Head of caudate nucleus (tissue), 42 donors: ENCODE measurements around the gene C3orf33.
"Not testable (repeated sequence)": the region's sequence is repeated elsewhere in the genome, so short reads cannot be mapped to it uniquely, and the experiment has no call there.

Experiments used
- DNase-seq, 42 donors: peaks; one replicate each; pipeline versions ENCODE4 v3.0.0 to v3.0.0-alpha.2; 2020 to 2021; ENCODE audit warnings: mixed read lengths in 7 of 42
- intact Hi-C: fragments of 100-400 bp; cut with DNase I; formaldehyde crosslinking; loops from one replicate; pipeline ENCODE4 v1.15.0; 2022

C3orf33 gene, protein sequence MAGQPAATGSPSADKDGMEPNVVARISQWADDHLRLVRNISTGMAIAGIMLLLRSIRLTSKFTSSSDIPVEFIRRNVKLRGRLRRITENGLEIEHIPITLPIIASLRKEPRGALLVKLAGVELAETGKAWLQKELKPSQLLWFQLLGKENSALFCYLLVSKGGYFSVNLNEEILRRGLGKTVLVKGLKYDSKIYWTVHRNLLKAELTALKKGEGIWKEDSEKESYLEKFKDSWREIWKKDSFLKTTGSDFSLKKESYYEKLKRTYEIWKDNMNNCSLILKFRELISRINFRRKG

DNA sequence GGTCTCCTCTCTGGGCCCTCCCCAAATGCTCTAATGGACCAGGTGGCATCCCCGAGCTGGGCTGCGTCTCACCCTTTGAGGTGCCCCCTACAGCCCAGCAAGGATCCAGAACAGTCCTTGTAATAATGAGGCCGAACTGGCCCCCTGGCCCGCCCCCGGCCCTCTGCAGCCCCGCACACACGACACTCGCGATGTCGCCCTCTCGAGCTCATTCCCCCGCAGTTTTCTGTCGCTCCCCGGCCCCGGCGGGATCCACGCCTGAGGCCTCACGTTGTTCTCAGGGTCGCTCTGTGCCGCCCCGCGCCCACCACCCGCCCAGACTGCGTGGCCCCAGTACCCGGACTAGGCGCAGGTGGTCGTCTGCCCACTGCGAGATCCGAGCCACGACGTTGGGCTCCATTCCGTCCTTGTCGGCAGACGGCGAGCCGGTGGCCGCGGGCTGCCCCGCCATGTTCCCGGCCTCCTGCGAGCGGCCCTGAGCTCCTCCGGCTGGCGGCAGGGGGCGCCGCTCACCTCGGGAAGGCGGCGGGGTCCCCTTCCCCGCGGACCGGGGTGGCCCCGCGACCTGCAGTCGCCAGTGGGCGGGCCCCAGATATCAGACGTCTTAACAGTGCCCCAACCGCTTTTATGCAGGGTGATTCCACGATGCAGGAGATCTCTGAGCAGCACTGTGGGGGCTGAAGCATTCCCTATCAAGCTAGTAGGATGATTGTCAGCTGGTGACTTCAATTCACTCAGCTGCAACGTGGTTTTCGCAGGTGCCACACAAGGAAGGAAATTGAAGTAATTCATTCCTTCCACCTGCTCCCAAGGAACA is at the start of gene C3orf33:
Gene C3orf33 (minus strand): TSS at position 477 of the 817 bp plus-strand sequence. CDS start 26 bp downstream, at position 451.
- DNase-seq, result peak; percentile 24 to 89 (median 78)
- intact Hi-C loops, result loop anchor here (5.0 kb wide), 1 partner anchor 46 kb away; the partner anchor contains the start of gene SLC33A1

DNA sequence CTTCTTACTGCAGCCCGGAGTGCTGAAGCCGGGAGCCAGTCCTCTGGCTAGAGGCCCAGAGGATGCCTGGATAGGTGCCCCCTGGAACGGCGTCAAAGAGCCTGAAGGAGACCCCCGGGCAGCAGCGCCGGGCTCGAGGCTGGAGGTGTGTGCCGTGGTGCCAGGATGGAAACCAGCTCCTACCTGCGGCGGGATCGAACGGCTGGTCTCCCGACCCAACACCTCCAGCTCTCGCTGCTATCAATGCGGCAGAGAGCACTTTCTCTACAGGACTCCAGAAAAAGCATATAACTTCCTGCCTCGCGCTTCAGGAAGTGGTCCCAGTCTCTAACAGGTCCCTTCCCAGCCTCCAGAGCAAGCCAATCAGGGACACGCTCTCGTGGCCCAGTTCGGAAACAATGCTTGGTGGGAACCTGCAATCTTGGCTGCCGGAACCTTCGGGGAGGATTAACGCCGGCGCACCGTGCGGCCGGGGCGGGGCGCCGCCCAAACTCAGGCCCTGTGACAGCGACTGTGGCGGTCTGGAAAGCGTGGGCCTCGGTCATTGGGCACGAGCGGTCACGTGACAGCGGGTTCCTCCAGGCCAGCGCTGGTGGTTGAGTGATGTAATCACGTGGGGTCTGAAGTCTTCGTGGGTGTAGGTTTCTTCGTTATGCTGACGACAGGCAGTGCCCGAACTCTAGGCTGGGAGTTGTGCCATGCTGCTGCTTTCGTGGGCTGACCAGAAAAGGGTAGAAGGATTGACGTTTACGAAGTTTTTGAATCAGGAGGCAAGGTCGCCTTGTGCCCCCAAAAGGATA is 48.3 kb upstream of the C3orf33 start, which contains the start of gene SLC33A1:
Gene SLC33A1 (minus strand): TSS at position 287 of the 800 bp plus-strand sequence. CDS start 430 bp downstream, outside the sequence.
- DNase-seq, result peak; percentile 98 to 100 (median 100)
- intact Hi-C loops, result loop anchor here (2.0 to 5.0 kb wide), 2 partner anchors 16 to 47 kb away; partner anchors contain the start of genes C3orf33 and GMPS

DNA sequence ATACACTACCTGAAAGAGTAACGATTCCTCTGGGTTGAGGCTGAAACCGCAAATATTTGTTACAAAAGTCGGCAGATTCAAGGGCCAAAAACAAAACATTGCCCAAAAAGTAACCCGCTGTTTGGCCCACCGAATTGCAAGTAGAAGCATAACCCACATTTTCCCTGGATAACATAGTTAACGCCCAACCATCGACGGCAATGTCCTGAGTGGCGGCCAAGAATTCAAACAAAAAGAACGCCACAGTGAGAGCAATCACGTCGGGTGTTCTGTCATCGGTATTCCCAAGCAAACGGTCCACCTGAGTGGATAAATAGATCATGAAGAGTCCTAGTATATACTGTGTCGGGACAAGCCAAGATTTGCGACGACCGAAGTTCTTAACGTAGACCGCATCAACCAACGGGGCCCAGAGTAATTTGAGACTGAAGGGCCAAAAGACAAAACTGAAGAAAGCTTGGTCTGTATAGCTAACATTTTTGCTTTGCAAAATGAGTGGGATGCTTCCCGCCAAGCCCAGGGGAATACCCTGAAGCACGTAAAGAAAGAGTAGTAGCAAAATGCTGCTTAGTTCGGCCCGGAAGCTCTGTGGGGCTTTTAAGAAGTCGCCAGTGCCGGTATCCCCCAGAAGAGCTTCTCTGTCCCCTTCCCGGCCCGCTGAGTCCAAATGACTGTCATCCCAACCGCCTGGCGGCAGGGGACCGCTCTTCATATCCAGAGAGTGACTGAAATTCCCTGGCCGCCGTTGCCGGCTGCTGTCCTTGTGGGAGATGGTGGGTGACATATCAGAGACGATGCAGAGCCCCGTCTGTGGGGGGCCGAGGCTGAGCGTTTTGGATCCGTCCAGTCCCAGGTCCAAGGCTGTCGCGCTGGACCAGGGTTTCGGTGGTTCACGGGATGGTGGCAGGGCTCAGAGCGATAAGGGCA is 47.4 kb upstream of the C3orf33 start:
- DNase-seq, result peak in 14 of 42 donors; percentile 7 to 48 (median 26)
- intact Hi-C loops, result loop anchor here (2.0 to 5.0 kb wide), 2 partner anchors 17 to 46 kb away; partner anchors contain the start of genes C3orf33 and GMPS

DNA sequence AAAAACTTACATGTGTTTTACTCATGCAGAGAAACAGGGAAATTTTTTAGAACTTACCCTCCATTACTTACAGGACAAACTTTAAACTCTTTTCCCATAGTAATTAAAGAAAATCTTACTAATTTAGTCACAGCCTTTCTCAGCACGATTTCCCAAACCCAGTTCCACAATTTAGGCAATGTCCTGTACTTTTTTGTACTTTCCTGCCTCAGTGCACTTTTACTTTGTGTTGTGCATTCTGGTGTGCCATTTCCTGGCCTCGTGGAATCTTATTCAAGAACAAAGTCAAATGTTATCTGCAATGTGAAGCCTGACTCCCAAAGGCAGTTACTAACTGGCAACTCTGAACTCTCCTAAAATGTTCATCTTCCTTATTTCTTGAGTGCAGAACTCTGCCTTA is 46.3 kb upstream of the C3orf33 start:
- no peak for DNase-seq
- intact Hi-C loops, result loop anchor here (5.0 kb wide), 1 partner anchor 45 kb away; the partner anchor contains the start of gene C3orf33

DNA sequence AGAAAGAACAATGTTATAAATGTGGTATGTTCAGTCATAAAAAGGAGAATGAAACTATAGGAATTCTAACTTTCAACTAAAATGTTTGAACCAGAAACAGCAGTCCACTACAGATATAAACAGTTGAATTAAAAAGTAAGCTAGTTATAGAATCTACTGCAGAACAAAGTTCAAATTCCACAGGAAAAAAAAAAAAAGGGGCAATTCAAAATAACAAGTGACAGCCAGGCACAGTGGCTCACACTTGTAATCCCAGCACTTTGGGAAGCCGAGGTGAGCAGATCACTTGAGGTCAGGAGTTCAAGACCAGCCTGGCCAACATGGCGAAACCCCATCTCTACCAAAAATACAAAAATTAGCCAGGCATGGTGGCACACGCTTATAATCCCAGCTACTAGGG is 43.3 kb upstream of the C3orf33 start:
- intact Hi-C loops, DNase-seq: not testable (repeated sequence)

DNA sequence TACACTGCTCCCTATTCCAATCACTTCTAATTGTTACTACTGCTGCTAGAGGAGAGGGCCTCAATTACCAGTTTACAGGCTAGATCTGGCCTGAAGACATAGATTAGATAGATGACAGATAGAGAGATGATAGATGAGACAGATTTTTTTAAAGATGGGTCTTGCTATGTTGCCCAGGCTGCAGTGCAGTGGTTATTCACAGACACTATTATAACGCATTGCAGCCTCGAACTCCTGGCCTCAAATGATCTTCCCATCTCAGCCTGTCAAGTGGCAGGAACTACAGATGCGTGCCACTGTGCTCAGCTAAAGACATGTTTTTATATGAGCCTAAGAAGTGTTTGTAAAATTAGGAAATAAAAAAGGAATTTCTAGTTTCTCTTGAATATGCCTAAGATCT is 41.9 kb upstream of the C3orf33 start:
- no peak for DNase-seq
- intact Hi-C loops, result no loop called here

DNA sequence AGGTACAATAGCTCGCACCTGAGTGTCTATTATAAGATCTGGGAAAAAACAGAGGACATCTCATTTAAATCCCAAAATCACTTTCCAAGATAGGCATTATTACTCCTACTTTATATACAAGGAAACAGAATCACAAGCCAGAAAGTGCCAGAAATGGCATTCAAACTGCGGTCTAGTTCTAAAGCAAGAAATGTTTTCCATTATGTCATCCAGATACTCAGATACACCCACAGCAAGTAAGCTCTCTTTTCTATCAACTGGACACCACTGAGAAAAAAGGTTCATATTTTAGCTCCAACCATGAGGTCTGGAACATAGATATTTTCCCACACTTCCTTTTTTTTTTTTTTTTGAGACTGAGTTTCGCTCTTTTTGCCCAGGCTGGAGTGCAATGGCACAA is 40.0 kb upstream of the C3orf33 start:
- intact Hi-C loops, result no loop called here
- no peak for DNase-seq

DNA sequence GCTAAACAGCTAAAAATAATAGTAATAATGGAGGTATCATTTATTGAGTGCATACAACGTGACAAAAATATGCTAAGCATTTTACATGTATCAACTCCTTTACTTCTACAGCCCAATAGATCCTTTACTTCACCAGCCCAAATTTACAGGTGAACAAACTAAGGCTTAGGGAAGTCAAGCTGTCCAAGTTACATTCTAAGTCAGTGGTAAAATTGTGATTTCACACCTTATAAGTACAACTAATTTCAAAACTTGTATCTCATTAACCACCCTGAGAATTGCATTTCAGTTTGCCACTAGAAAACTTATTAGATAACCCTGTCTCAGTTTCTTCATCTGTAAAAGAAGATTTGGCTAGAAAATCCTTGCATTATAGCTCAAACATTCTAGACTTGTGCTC is 37.5 kb upstream of the C3orf33 start:
- DNase-seq, result no peak
- intact Hi-C loops, result no loop called here

DNA sequence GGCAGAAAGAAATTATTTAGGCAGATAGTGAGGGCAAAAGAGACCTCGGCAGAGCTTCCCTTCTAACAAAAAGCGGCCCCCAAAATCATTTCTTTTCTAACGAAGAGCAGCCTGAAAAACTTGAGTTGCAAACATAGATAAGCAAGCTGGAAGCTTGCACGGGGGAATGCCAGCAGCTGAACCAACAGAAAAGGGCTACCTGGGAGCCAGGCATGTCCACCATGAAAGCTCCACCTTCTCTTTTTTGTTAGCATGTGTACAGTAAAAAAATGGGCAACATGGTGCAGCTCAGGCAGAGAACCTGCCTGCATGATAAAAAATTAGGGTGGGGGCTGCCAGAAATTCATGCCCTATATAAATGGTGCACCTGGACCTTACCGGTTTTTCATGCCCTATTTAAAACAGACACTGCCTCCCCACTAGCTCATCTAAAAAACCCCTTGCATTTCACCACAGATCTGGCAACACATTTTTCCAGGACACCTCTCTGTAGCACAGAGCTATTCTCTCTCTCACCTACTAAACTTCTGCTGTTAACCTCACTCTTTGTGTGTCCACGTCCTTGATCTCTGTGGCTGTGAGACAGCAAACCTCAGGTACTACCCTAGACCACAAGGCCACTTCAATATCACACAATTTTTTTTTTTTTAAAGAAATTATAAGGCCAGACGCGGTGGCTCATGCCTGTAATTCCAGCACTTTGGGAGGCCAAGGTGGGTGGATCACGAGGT is 29.4 kb upstream of the C3orf33 start:
- intact Hi-C loops, result no loop called here
- DNase-seq, result no peak

DNA sequence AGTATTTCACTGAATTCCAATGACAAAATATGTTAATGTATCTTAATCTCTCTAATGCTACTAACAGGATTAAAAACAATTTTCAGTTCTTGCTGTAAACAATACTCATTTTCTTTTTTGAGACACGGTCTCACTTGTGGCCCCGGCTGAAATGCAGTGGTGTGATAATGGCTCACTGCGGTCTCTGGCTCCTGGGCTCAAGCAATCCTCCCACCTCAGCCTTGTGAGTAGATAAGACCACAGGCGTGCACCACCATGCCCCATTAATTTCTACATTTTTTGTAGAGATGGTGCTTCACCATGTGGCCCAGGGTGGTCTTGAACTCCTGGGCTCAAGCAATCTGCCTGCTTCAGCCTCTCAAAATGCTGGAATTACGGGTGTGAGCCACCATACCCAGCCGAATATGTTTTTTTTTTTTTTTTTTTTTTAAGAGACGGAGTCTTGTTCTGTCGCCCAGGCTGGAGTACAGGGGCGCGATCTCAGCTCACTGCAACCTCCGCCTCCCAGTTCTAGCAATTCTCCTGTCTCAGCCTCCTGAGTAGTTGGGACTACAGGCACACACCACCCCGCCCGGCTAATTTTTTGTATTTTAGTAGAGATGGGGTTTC is 22.5 kb upstream of the C3orf33 start:
- DNase-seq, intact Hi-C loops: not testable (repeated sequence)

DNA sequence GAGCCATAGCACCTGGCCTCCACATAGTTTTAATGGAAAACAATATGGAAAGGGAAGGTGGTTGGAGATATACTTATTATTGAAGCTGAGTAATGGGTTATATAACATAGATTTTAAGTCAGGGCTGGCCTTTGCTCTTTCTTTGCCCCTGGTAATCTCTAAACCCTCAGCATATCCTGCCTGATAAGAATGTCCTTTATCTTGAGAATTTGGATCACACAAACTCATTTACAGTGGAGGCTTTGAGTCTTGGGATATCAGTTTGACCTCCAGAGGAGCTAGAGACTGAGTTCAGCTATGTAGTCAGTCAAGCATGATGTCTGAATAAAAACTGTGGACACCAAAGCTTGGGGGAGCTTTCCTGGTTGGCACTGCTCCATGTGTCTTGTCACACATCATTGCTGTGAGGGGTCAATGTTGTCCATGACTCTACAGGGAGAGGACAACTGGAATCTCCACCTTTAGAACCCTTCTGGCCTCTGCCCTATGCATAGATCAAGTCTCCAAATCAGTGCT is 9.0 kb upstream of the C3orf33 start:
- intact Hi-C loops, result no loop called here
- DNase-seq, result no peak

DNA sequence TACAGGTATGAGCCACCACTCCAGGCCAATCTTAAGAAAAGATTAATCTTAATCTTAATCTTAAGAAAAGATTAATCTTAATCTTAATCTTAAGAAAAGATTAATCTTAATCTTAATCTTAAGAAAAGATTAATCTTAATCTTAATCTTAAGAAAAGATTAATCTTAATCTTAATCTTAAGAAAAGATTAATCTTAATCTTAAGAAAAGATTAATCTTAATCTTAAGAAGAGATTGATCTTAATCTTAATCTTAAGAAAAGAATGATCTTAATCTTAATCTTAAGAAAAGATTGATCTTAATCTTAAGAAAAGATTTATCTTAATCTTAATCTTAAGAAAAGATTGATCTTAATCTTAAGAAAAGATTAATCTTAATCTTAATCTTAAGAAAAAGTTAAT is 7.1 kb upstream of the C3orf33 start:
- intact Hi-C loops, DNase-seq: not testable (repeated sequence)

DNA sequence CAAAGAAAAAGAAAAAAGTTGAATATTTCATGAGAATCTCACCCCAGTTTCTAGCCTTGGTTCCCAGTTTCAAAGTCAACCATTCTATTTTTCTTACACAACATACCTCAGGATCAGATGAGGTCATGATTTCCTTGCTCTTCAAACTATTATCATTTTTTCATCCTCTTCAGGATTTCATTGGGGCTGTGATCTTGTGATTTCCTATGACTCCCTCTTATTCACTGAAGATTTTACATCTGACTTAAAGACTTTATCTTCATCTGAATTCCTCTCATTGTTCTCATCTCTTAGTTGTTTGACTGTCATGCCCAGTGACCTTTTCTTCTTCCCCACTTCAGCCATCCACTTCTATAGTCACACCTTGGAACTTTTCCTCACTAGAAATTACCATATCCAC is 3.1 kb upstream of the C3orf33 start:
- no peak for DNase-seq
- intact Hi-C loops, result loop anchor here (5.0 kb wide), 1 partner anchor 43 kb away; the partner anchor contains the start of gene SLC33A1

DNA sequence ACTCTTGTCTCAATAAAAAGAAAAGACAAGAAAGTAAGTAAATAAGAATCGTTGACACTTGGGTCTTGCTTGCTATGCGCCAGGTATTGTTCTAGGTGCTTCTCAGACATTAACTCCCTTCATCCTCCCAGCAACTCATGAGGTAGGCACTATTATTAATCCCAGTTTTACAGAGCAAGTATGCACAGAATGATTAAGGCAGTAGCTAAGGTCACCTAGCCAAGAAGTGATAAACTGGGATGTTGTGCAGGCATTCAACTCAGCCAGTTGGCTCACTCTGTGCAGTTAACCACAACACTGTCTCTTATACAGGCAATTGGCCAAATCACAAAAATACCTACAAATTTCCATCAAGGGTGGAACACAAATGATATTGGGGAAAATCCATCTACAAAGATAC is 1.7 kb upstream of the C3orf33 start:
- DNase-seq, result no peak
- intact Hi-C loops, result loop anchor here (5.0 kb wide), 1 partner anchor 44 kb away; the partner anchor contains the start of gene SLC33A1

DNA sequence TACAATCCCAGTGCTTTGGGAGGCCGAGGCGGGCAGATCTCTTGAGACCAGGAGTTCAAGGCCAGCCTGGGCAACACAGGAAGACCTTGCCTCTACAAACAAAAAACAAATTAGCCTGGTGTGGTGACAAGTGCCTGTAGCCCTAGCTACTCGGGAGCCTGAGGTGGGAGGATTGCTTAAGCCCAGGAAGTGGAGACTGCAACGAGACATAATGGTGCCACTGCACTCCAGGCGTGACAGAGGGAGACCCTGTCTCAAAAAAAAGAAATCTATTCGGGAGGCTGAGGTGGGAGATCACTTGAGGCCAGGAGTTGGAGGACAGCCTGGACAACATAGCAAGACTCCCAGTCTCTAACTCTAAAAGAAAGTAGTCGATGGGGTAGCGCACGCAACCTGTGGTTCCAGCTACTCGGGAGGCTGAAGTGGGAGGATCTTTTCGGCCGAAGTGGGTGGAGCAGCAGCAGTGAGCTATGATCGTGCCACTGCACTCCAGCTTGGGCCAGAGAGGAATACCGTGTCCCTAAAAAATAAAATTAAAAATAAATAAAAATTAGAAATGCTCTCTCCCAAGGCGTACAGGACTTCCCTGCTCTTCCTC is 775 bp downstream of the C3orf33 start:
- DNase-seq, result peak in 4 of 42 donors; percentile 7 to 47 (median 12)
- intact Hi-C loops, result loop anchor here (5.0 kb wide), 1 partner anchor 47 kb away; the partner anchor contains the start of gene SLC33A1

DNA sequence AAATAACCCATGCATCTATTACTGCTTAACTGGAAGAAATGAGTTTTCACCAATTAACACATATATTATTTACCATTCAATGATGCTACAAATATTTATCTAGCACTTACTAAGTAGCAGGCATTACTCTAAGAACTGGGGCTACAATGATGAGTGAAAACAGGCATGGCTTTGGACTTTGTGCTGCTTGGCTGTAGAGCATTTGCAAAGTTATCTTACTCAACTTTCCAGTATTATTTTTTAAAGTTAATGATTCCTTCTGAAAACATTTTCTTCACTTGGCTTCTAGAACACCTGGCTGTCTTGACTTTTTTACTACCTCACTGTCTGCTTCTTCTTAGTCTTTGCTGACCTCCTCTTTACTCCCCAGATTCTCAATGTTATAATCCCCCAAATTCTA is 1.8 kb downstream of the C3orf33 start:
- no peak for DNase-seq
- intact Hi-C loops, result no loop called here
